ENCODE results near the gene WDR33. TPM values are rescaled to one million over a fixed set of nuclear protein-coding genes. Genes with fewer than 3 reads are reported as not detected.
"Not testable (repeated sequence)": the region's sequence is repeated elsewhere in the genome, so short reads cannot be mapped to it uniquely, and the experiment has no call there.

The WDR33 gene
- total RNA-seq, 1 donor from 2014 or later = 38.3 TPM

DNA sequence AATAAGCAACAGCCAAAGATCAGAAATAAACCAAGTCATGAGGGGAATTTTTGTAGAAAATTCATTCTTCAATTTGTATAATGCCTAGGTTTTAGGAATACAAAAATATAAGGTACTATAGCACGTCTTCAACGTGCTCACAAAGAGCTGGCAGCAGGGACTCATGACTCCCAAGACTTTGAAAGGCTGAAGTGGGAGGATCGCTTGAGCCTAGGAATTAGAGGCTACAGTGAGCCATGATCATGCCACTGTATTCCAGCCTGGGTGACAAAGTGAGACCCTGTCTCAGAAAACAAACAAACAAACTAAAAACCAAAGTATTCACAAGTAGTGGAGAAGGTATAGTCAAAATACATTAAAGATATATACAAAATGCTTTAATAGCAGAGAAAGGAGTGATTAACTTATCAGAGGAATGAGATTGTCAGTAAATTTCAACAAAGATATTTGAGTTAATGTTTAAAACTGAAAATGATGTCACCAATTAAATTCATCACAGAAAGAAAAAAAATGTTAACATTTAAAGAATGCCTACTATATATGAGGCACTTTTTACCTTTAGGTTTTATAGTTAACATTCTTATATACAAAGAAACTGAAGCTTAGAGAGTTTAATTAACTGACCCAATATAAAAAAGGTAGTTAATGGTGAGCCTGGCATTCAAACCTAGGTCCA is 3.2 kb downstream of the WDR33 start:
- ATAC-seq = no peak

DNA sequence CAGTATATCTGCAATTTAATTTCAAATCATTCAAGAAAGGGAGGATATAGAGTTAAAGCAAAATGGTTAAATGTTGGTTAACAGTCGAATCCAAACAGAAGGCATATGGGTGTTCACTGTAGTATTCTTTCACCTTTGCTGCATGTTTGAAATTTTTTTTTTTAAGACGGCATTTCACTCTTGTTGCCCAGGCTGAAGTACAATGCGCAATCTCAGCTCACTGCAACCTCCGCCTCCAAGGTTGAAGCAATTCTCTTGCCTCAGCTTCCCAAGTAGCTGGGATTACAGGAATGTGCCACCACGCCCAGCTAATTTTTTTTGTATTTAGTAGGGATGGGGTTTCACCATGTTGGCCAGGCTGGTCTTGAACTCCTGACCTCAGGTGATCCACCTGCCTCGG is 4.1 kb downstream of the WDR33 start:
- ATAC-seq = not testable (repeated sequence)

DNA sequence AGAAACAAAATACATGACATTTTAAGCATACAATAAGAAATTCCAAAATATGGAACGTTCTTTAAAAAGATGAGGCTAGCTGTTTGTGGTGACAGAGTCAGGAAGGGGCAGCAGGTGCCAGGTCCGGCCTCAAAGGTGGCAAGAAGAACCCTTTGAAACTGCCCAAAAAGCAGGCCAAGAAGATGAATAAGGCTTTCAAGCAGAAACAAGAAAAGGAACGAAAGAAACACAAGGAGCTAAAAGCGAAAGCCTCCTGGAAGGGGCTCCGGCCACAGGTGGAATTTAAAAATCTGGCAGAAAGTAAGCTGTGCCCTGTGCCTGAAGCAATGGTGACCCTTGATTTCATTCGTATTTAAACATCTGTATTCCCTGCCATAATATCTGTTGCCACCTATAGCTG is 5.5 kb downstream of the WDR33 start:
- no peak for ATAC-seq

DNA sequence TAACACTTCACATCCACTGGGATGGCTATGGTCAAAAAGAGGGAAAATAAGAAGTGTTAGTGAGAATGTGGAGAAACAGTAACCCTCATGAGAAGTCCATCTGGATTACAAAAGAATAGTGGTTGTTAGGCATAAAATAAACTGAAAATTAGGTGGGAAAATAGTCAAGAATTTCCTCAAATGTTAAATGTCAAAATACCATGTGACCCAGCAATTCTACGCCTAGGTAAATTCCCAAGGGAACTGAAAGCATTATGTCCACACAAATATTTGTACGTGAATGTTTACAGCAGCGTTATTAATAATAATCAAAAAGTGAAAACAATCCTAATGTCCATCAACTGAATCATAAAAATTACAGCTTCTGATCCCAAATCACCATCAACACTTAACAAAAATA is 11.0 kb downstream of the WDR33 start:
- ATAC-seq = no peak

DNA sequence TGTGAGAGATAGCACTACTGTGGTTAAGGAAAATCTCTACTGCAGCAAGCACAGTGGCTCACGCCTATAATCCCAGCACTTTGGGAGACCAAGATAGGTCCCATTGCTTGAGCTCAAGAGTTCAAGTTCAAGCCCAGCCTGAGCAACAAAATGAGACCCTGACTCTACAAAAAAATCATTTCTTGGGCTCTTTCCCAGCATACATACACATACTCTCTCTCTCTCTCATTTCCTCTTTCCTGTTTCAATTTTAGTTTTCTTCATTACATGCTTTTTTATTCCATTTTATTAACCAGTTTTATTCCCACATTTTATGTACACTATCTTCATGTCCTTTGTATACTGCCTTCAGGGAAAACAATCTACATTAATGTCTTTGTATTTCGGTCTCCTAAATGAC is 14.6 kb downstream of the WDR33 start:
- no peak for ATAC-seq

DNA sequence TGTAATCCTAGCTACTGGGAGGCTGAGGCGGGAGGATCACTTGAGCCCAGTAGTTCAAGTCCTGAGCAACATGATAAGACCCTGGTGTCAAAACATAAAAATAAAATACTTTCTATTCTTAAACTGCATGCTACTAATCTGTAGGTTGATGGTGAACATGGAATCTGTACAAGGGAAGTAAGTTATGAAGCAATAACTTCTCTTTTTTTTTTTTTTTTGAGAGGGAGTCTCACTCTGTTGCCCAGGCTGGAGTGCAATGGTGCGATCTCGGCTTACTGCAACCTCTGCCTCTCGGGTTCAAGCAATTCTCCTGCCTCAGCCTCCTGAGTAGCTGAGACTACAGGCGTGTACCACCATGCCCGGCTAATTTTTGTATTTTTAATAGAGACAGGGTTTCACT is 16.1 kb downstream of the WDR33 start:
- not testable (repeated sequence) for ATAC-seq

DNA sequence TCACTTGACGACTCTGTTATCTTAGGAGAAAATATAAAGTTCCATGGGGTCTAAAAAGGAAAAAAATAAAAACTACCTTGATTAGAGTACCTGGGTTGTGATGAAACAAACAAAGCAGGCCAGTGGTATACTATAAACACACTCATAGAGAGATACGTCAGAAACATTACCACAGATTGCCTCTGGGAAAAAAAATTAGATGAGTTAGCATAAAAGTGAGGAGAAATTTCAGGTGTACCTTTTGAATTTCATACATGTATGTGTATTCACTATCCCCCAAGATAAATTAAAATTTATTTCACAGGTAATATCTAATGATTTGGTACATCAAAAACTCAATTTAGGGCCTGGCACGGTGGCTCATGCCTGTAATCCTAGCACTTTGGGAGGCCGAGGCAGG is 18.2 kb downstream of the WDR33 start:
- no peak for ATAC-seq

DNA sequence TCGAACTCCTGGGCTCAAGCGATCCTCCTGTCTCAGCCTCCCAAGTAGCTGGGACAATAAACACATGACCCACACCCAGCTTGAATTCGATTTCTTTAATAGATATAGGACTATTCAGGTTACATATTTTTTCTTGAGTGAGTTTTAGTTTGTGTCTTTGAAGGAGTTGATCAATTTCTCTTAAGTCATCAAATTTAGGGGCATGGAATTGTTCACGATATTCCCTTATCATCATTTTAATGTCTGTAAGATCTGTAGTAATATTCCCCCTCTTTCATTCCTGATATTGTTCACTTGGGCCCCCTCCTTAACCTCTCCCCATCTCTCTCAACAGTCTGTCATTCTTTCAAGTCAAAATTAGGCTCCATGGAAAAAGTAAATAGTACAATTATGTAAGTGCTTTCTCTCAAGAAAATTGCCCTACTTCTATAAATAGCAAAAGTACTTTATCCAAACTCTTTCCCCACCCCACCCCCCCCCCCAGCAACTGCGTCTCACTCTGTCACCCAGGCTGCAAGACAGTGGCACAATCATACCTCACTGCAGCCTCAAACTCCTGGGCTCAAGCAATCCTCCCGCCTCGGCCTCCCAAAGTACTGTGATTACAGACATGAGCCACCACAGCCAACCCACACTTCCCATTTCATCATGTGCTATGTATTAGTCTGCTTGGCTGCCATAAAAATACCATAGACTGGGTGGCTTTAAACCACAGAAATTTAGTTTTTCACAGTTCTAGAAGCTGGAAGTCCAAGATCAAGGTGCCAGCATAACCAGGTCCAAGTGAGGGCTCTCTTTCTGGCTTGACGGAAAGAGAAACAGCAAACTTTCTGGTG is 20.1 kb downstream of the WDR33 start:
- ATAC-seq = no peak

DNA sequence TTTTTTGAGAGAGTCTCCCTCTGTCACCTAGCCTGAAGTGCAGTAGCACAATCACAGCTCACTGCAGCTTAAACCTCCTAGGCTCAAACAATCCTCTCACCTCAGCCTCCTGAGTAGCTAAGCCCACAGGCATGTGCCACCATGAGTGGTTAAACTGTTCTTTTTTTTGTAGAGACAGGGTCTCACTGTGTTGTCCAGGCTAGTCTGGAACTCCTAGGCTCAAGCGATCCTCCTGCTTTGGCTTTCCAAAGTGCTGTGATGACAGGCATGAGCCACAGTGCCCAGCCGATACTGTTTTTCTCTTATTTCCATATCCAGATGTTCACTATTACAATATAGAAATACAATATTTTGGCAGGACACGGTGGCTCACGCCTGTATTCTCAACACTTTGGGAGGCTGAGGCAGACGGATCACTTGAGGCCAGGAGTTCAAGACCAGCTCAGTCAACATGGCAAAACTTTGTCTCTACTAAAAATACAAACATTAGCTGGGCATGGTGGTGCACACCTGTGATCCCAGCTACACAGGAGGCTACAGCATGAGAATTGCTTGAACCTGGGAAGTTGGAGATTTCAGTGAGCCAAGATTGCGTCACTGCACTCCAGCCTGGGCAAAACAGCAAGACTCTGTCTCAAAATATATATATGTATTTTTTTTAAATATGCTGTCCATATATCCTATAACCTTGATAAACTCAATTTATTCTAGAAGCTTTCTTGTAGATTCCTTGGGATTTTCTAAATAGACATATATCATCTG is 24.7 kb downstream of the WDR33 start:
- no peak for ATAC-seq

DNA sequence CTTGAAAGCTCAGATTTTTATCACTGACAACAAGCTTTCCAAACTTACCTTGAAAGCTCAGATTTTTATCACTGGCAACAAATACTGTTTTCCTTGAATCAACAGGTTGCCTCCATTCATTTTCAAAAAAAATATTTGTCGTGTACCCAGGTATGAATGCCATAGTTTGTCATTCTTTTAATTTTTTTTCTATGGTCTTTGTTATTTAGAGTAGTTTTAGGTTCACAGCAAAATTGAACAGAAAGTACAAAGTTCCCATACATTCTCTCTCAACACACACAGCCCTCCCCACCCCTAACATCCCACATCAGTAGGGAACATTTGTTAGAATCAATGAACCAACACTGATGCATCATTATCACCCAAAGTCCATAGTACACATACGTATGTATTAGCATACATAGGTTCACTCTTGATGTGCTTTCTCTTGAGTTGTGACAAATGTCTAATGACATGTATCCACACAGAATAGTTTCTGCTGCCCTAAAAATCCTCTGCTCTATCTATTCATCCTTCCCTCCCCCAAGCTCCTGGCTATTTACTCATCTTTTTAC is 25.9 kb downstream of the WDR33 start:
- no peak for ATAC-seq

DNA sequence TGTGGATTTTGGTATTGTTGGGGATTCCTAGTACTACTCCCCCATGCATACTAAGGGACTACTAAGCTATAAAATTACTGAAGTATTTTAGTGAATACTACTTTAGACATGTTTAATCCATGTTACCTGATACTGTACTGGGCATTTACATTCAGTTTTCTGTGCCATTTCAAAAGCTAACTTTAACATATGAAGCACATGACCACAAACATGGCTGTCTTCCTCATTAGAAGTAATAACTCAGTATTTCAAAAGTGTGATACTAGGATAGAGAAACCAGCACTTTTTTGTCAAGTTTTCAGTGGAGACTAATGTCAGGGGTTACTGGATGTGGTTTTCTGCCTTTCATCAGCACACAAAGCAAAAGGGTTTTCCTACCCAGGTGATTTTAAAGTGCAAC is 27.9 kb downstream of the WDR33 start:
- no peak for ATAC-seq

DNA sequence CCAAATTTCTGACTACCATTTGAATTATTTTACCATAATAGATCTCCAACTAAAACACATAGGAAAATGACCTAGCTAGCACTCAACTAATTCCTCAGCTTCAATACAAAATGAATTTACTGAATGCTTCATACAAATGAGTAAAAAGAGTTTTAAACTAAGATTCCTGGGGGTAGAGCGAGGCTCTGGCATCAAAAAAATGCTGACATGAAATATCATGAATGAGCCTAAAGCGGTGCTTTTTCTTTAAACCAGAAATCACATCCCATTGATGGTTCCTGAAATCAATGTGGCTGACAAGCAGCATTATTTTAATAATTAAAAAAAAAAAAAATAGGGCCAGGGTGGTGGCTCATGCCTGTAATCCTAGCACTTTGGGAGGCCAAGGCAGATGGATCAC is 32.1 kb downstream of the WDR33 start:
- no peak for ATAC-seq

DNA sequence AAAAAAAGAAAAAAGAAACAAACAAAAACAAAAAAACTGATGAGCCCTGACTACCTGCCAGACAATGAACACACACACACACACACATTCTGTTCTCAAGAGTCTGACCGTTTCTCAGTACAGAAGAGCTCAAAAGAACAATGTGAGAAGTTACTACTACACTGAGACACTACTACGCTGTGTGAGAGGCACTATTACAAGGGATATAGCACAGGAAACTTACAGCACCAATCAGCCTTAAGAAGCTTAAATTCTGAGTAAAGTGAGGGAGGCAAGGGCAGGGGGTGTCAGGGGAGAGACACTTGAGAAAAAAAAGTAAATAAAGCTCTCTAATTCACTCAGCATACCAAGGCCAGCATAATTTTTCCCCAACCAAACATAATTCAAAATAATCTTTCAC is 32.5 kb downstream of the WDR33 start:
- ATAC-seq = no peak

DNA sequence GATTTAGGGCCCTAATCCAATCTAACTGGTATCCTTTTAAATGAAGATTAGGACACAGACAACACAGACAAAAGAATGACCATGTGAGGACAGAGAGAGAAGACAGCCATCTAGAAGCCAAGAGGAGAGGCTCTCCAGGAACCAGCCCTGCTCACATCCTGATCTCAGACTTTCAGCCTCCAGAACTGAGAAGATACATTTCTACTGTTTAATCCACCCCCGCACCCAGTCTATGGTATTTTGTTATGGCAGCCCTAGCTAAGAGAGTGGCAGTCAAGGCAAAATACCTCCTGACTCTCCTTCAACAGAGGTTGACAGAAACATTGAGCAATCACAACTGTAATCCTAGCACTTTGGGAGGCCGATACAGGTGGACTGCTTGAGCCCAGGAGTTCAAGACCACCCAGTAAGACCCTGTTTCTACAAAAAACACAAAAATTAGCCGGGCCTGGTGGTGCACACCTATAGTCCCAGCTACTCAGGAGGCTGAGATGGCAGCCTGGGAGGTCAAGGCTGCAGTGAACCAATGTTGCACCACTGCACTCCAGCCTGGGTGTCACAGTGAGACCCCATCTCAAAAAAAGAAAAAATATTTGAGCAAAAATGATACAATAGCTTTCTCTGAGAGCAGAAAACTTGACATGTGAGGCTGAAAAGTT is 34.7 kb downstream of the WDR33 start:
- no peak for ATAC-seq

DNA sequence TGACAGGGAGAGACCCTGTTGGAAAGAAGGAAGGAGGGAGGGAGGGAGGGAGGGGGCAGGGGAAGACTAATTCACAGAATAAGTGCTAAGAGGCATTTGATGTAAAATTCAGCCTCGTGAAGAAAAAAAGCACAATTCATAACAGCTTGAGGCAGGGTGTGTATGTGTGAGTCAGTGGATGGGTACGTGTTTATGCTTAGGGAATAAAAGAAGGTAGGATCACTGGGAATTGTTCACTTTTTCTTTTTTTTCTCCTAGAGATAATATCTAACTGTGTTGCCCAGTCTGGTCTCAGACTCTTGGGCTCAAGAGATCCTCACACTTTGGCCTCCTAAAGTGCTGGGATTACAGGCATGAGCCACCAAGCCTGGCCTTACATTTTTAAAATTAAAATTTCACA is 39.2 kb downstream of the WDR33 start:
- peak; percentile 72 for ATAC-seq

DNA sequence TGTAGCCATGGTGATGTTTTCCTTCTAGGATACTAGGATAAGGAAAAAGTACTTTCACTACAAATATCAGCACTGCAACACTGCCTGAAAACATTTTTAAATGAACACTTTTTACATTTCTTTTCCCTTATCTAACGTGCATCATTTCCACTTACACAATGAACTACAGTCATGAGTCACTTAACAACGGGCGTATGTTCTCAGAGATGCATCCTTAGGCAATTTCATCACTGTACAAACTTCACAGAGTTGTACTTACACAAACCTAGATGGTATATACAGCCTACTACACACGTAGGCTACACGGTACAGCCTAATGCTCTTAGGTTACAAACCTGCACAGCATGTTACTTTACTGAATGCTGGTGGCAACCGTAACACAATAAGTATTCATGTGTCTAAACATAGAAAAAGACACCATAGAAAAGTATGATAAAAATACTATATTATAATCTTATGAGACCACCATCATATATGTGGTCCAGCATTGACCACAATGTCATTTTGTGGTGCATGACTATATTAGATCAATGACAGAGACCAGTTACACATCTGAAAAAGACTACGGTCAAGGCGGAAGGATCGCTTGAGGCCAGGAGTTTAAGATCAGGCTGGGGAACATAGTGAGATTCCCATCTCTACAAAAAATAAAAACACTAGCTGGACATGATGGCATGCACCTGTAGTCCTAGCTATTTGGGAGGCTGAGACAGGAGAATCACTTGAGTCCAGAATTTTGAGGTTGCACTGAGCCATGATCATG is 39.8 kb downstream of the WDR33 start:
- ATAC-seq = peak; percentile 93

DNA sequence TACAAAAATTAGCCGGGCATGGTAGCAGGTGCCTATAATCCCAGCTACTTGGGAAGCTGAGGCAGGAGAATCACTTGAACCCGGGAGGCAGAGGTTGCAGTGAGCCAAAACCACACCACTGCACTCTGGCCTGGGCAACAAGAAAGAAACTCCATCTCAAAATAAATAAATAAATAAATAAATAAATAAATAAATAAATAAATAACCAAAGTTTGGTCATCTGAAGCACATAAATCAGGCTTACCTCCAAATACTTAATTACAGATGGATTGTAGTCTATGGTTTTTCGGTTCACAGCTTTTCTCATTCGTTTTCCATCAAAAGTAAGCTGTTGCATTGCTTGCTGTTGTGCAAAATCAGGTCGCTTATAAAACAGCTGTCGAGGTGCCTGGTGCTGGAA is 40.4 kb downstream of the WDR33 start:
- ATAC-seq = not testable (repeated sequence)

DNA sequence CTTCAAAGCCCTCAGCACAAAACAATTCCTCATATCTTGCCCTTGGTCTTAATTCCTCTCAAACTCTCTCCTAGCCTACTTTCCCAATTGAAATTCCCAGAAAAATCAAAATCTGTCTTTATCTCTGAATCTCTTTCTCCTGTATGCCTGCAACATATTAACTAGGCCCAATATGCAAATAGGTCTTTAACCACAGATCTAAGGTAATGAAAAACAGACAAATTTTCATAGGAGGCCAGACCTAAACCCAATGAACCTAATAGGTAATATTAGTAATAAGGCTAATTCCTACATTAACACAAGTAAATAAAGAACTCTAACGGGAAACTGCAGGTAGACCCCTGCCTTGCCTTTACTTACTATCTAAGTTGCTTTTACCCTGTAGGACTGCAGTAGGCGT is 41.4 kb downstream of the WDR33 start:
- ATAC-seq = no peak

DNA sequence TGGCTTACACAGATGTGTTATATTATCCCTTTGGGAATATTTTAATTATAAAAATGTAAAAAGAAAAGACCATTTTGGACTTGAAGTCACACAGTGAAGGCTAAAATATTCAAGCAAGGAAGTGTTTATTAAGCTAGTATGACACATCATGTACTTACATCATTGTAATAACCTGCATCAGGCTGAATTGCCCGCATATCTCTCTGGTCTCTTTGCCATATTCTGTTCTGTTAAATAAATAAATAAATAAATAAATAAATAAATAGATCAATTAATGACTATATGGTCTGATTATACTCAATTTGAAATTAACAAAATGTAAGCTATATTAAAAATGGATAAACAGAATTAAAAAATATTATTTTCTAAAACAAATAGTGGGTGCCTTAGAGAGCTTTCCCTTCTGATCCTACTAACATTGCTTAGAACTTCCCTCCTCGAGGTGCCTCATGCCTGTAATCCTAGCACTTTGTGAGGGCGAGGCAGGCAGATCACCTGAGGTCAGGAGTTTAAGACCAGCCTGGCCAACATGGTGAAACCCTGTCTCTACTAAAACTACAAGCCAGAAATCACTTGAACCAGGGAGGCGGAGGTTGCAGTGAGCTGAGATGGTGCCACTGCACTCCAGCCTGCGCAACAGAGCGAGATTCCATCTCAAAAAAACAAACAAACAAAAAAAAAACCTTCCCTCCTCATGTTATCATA is 42.0 kb downstream of the WDR33 start:
- peak; percentile 65 for ATAC-seq

DNA sequence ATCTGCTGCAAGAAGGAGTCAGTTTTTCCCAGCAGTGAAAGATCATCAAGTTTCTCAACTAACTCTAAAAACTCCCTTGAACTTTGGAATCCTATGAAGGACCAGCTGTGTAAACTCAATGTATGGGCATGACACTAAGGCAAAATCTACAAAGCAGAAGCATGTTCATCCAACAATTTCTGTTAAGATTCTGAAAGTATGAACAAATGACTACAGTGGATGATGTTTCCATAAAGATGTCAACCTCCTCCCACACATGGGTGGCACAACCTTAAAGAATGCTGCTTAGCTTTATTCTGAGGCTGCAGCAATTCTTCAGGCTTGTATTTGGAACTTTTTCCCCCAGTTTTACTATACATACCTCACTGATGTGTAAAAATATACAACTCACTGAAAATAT is 47.2 kb downstream of the WDR33 start:
- ATAC-seq = no peak

DNA sequence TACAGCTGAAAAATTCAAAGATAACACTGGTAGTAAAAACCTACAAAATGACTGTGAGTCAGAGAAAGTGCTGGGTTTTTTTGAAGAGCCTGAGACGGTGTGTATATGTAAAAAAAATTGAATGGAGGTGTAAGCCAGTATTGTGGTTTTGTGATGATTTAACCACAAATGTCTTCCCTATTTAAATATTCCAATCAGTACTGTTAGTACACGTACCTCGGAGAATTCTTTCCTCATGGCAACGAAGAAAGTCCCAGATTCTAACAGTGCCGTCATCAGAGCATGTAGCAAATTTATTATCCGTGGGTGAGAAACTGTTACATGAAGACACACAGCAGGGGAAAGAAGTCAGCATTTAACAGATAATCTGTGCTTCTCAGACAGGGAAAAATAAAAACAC is 48.1 kb downstream of the WDR33 start:
- ATAC-seq = no peak
